GM12891 (cell line): ENCODE results near the gene TM2D1.

Source experiments
- DNase-seq: peaks from one replicate; pipeline ENCODE4 v3.0.0; 2011; ENCODE audit warnings: low spot score; ENCODE audit not compliant: insufficient read length
- FAIRE-seq: peaks from 2 replicates; lab custom pipeline; 2011; peaks lifted over from hg19 to GRCh38; lab: Jason Lieb, UNC
- PAX5 ChIP-seq: IDR thresholded peaks from 2 replicates; pipeline ENCODE4 v1.6.1; 2011; ENCODE audit warnings: low read length, moderate library complexity, mild to moderate bottlenecking; ENCODE audit not compliant: insufficient read depth, severe bottlenecking
- POLR2A ChIP-seq: IDR thresholded peaks from 2 replicates; pipeline ENCODE4 v1.6.1; 2011; ENCODE audit warnings: low read depth, low read length, control low read depth
- POLR2AphosphoS5 ChIP-seq: IDR thresholded peaks from 2 replicates; pipeline ENCODE4 v1.6.1; 2011; ENCODE audit warnings: low read depth, low read length, control low read depth
- POU2F2 ChIP-seq: IDR thresholded peaks from 2 replicates; pipeline ENCODE4 v1.6.1; 2011; ENCODE audit warnings: low read depth, mild to moderate bottlenecking, control low read depth, low read length, moderate library complexity
- SPI1 ChIP-seq: IDR thresholded peaks from 2 replicates; pipeline ENCODE4 v1.6.1; 2011; ENCODE audit warnings: low read depth, low read length, control low read depth
- TAF1 ChIP-seq: IDR thresholded peaks from 2 replicates; pipeline ENCODE4 v1.6.1; 2011; ENCODE audit warnings: low read depth, low read length, control low read depth

TM2D1 gene

GRCh38 chr1:61645476-61645875 is 79.5 kb downstream of the TM2D1 start:
- FAIRE-seq (no peak), DNase-seq (no peak)
- TF ChIP-seq POLR2A, result no peak
- TF ChIP-seq PAX5, result no peak
- TF ChIP-seq TAF1, result no peak
- TF ChIP-seq SPI1, result no peak
- TF ChIP-seq POLR2AphosphoS5, result no peak
- no peak for TF ChIP-seq POU2F2

- no peak for FAIRE-seq
- TF ChIP-seq SPI1 (no peak), TAF1 (no peak), PAX5 (no peak), POU2F2 (no peak), POLR2AphosphoS5 (no peak), POLR2A (no peak)
- DNase-seq, result no peak
These were observed 80.6 kb downstream of the TM2D1 start for GRCh38 chr1:61644303-61644702.

- TF ChIP-seq TAF1 (no peak), SPI1 (no peak), PAX5 (no peak), POLR2A (no peak), POLR2AphosphoS5 (no peak), POU2F2 (no peak)
- DNase-seq (no peak), FAIRE-seq (no peak)
These were observed 82.3 kb downstream of the TM2D1 start for GRCh38 chr1:61642475-61643232.

- TF ChIP-seq PAX5 (no peak), POLR2A (no peak), POU2F2 (no peak)
- DNase-seq (peak; percentile 40), FAIRE-seq (peak; percentile 62)
These were observed 83.2 kb downstream of the TM2D1 start for GRCh38 chr1:61641578-61642336.

- DNase-seq, result no peak
- TF ChIP-seq PAX5 (no peak), POU2F2 (no peak)
- no peak for FAIRE-seq
These were observed 84.1 kb downstream of the TM2D1 start for GRCh38 chr1:61640531-61641530.

- TF ChIP-seq POLR2AphosphoS5, result no peak
- TF ChIP-seq SPI1, result no peak
- no peak for TF ChIP-seq PAX5
- no peak for TF ChIP-seq POLR2A
- TF ChIP-seq POU2F2, result no peak
- no peak for TF ChIP-seq TAF1
- FAIRE-seq, result no peak
- DNase-seq, result no peak
These were observed 85.2 kb downstream of the TM2D1 start for GRCh38 chr1:61639608-61640336.

- no peak for DNase-seq
- FAIRE-seq, result no peak
- no peak for TF ChIP-seq TAF1
- no peak for TF ChIP-seq POLR2AphosphoS5
- no peak for TF ChIP-seq PAX5
- no peak for TF ChIP-seq POU2F2
- no peak for TF ChIP-seq POLR2A
- no peak for TF ChIP-seq SPI1
These were observed 85.9 kb downstream of the TM2D1 start for GRCh38 chr1:61638911-61639605.

- TF ChIP-seq POLR2A, result no peak
- no peak for TF ChIP-seq PAX5
- FAIRE-seq (no peak), DNase-seq (no peak)
These were observed 86.6 kb downstream of the TM2D1 start for GRCh38 chr1:61638296-61638695.
